Measurements from ENCODE around the gene UACA.

GRCh38 chr15:70690491-70691276 is 72.7 kb downstream of the UACA start:
- TF ChIP-seq EZH2 (IDR thresholded peaks at IDR 0.05; ENCODE audit: insufficient read depth, poor library complexity, severe bottlenecking) (no peak), EZH2phosphoT487 (IDR thresholded peaks at IDR 0.05; ENCODE audit: insufficient read depth, low read depth) (no peak)

Measured in GM23248 (cell line).